DOHH2 (cell line): ENCODE data around the gene TSC22D3.

ENCODE experiments used
- CTCF ChIP-seq: fragments of 200-600 bp; sonication (generic); IDR thresholded peaks from one replicate; pipeline ENCODE4 v1.5.1; 2014; ENCODE audit warnings: antibody characterized with exemption, mild to moderate bottlenecking, low read depth, low read length; ENCODE audit not compliant: poor library complexity, severe bottlenecking
- EZH2phosphoT487 ChIP-seq: fragments of 200-600 bp; sonication (generic); IDR thresholded peaks from 2 replicates; pipeline ENCODE4 v1.6.1; 2017; ENCODE audit warnings: borderline replicate concordance, mild to moderate bottlenecking, antibody characterized with exemption, low read length, moderate library complexity, mixed read lengths

- TF ChIP-seq CTCF: no peak
- no peak for TF ChIP-seq EZH2phosphoT487
These were observed 28.8 kb upstream of the TSC22D3 start for GRCh38 chrX:107804427-107804826.
